Cerebellar nuclear complex (tissue), 1 donor: Measurements from ENCODE around the gene PPP4C.
"Not testable (repeated sequence)": the region's sequence is repeated elsewhere in the genome, so short reads cannot be mapped to it uniquely, and the experiment has no call there.

Source experiments
- DNase-seq, 2 experiments: peaks; one replicate each; lab custom pipeline; 2025; lab: John Stamatoyannopoulos, UW

PPP4C gene

DNA sequence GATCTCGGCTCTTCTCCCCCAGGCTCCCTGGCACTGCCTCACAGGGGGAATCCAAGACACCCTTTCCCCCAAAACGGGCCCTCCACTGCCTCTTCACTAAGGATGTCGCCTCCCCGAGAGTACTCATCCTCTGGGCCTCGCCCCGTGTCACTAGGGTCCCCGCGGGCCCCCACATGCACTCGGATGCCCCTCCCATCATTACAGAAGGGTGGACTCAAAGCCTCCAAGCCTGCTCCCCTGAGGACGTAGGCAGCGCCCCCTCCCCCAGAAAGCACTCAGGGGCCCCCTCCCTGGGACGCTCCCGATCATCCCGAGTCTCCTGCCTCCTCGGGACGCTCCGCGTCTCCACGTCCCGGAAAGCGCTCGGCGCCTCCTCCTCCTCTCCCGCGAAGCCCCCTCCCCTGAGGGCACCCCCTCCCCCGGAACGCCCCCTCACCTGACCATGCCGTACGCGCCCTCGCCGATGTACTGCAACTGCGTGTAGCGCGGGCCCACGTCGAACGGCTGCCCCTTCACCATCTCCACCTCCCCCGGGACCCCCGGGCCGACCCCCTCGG is 46.9 kb downstream of the PPP4C start:
- DNase-seq: no peak

DNA sequence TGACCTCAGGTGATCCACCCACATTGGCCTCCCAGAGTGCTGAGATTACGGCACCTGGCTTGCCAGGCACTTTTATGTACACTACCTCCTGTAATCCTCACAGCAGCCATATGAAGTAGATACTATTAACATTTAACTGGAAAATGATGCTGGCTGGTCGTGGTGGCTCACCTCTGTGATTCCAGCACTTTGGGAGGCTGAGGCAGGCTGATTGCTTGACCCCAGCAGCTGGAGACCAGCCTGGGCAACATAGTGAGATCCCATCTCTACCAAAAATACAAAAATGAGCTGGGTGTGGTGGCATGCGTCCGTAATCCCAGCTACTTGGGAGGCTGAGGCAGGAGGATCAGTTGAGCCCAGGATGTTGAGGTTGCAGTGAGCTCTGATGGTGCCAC is 49.2 kb downstream of the PPP4C start:
- no peak for DNase-seq

DNA sequence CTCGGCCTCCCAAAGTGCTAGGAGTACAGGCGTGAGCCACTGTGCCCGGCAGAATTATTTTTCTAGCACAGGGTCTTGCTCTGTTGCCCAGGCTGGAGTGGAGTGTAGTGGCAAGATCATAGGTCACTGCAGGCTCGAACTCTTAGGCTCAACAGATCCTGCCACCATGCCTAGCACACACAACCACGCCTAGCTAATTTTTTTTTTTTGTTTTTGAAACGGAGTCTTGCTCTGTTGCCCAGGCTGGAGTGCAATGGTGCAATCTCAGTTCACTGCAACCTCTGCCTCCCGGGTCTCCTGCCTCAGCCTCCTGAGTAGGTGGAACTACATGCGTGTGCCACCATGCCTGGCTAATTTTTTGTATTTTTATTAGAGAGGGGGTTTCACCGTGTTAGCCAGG is 49.9 kb downstream of the PPP4C start:
- not testable (repeated sequence) for DNase-seq

DNA sequence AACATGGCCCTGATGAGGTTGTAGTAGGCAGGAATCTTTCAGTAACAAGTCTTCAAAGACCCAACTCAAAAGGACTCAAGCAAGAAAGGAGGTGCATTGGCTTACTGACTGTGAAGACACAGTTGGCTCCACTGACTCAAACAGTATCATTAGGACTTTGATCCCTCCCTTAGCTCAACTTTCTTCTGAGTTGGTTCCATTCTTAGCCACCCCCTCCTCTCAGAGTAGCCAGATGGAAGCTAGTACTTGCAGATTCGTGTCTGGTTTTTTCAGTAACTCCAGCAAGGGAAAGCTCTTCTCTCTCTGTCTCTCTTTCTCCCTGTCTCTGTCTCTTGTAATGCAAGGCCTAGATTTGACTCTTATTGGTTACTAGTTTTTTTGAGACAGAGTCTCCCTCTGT is 52.2 kb downstream of the PPP4C start:
- no peak for DNase-seq

DNA sequence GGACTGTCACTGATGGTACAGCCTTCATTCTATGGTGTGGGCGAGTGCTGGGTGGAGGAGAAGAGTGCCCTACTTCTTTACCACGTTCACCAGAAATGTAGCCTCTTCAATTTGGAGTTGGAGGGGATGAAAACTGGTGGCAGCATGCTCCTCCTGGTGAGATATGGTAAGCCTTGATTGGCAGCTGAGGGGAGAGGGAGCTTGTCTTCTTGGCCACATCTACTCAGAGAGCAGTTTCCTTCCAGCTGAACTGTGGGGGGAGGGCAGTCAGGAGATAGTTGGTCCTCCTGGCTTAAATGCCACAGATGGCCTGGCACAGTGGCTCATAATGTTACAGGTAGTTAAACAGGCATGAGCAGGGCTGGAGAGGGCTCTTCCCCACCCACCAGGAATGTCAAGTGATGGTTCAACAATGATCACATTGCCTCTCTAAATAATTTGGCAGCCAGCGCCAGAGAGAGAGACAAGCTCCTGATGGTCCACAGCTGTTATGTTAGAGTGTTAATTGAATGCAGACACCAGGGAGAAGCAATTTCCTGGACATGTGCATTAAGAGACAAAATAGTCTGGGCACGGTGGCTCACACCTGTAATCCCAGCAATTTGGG is 56.2 kb downstream of the PPP4C start:
- no peak for DNase-seq

DNA sequence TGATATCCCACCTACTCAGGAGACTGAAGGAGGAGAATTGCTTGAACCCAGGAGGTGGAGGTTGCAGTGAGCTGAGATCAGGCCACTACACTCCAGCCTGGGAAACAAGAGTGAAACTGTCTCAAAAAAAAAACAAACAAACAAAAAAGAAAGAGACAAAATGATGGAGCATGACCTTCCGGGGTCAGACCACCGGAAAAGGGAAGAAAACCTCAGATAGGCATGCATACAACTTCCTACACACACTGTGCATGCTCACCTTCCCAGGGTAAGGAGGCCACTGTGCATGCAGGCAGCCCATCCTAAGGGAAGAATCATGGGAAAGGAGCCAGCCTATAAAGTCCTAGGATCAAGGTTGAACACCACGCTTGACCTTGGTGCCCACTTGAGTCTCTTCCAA is 56.8 kb downstream of the PPP4C start:
- DNase-seq: no peak
